G401.6 (cell line): ENCODE results near the gene MT1H.
"Not testable (repeated sequence)": the region's sequence is repeated elsewhere in the genome, so short reads cannot be mapped to it uniquely, and the experiment has no call there.

Source experiments
- FAIRE-seq: peaks from 2 replicates; lab custom pipeline; 2012; peaks lifted over from hg19 to GRCh38; lab: Jason Lieb, UNC

The MT1H gene

GRCh38 chr16:56665286-56666261 lies 4.0 kb upstream of the MT1H start:
- not testable (repeated sequence) for FAIRE-seq

GRCh38 chr16:56667581-56668571 lies 1.7 kb upstream of the MT1H start, which contains the start of gene MT1G:
MT1G (minus strand) TSS chr16:56668065; CDS start chr16:56667993, 72 bp downstream.
- FAIRE-seq: no peak

- no peak for FAIRE-seq
Observed at GRCh38 chr16:56669840-56670619, 416 bp downstream of the MT1H start.

- FAIRE-seq: no peak
Observed at GRCh38 chr16:56670620-56670934, 963 bp downstream of the MT1H start.

- not testable (repeated sequence) for FAIRE-seq
Observed at GRCh38 chr16:56671691-56672090, 2.1 kb downstream of the MT1H start.

GRCh38 chr16:56672171-56672570 lies 2.6 kb downstream of the MT1H start:
- FAIRE-seq: not testable (repeated sequence)

GRCh38 chr16:56672761-56673536 lies 3.3 kb downstream of the MT1H start:
- FAIRE-seq: no peak

GRCh38 chr16:56673921-56674320 lies 4.3 kb downstream of the MT1H start:
- FAIRE-seq: peak; percentile 41

GRCh38 chr16:56674570-56674969 lies 5.0 kb downstream of the MT1H start:
- FAIRE-seq: not testable (repeated sequence)

- FAIRE-seq: no peak
Observed at GRCh38 chr16:56675685-56676210, 6.1 kb downstream of the MT1H start.

GRCh38 chr16:56677474-56677873 lies 7.9 kb downstream of the MT1H start:
- FAIRE-seq: no peak

GRCh38 chr16:56679078-56679730 lies 9.6 kb downstream of the MT1H start:
- FAIRE-seq: no peak

GRCh38 chr16:56679818-56680217 lies 10.2 kb downstream of the MT1H start:
- no peak for FAIRE-seq

GRCh38 chr16:56681939-56682702 lies 12.5 kb downstream of the MT1H start, which contains the start of gene MT1X:
MT1X (plus strand) TSS chr16:56682470; CDS start chr16:56682541, 71 bp downstream.
- no peak for FAIRE-seq

GRCh38 chr16:56682703-56683397 lies 13.2 kb downstream of the MT1H start:
- FAIRE-seq: no peak

- FAIRE-seq: no peak
Observed at GRCh38 chr16:56683424-56684172, 14.0 kb downstream of the MT1H start.

GRCh38 chr16:56684256-56684925 lies 14.8 kb downstream of the MT1H start:
- FAIRE-seq: no peak
